ENCODE data around the gene CYP1A1. TPM values are rescaled to one million over a fixed set of nuclear protein-coding genes. Genes with fewer than 3 reads are reported as not detected.

Gene CYP1A1
- total and polyA plus RNA-seq, 12 donors = 0.11 to 2.2 (median 0.96) TPM; not detected in 9

DNA sequence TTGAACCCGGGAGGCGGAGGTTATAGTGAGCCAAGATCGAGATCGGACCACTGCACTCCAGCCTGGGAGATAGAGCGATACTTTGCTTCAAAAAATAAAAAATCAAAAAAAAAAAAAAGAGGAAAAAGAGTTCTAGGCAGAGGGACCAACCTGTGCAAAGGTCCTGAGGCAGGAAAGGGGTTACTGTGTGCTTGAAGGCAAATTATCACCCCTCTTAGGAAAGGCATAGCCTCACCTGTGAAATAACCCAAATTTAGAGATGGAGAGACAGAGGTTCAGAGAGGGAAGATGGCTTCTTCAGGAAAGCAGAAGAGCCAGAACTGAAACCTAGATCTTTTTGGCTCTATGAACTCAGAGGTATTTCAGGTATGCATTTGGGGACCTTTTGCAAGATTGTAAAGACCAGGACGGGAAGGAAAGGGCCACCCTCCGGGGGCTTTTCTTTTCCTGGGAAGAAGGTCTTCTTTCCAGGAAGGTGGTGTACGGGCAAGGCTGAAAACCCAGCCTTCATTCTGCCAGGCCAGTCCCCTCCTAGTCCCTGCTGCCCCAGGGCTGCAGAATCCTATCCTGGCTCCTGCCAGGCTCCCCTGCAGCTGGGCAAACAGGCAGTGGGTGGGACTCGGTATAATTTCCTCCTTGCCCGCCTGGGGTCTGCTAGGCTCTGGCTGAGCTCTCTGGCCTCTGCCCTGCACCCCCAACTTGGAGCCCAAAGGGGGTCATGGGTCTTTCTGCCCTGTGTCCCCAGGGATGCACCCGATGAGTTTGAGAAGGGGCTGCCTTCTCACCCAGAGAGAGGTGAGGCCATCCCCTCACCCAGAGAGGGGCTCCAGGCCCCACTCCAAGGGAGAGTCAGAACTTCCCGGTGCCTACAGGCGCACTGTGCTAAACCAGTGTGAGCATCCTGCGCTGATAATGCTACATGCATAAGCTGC is 42.1 kb upstream of the CYP1A1 start:
- H3K9me3 ChIP-seq (replicated peaks in 1 of 3) = no peaks in the 10 kb centered on the region
- no peak for DNase-seq
- H3K4me1 ChIP-seq (replicated peaks in 1 of 2) = no peaks in the 10 kb centered on the region
- H3K4me3 ChIP-seq = no peak overlapping the region
- H3K27me3 ChIP-seq = no peaks in the 10 kb centered on the region
- H3K27ac ChIP-seq = no peak overlapping the region
- intact Hi-C loops (cut with DNase I) = loop anchor here (2.0 to 10.0 kb wide), 3 partner anchors 133 to 383 kb away; no protein-coding TSS in a partner anchor
- 68 to 79% (median 76%) methylated on average over 9 to 14 of the region's 14 CpGs for WGBS, 4 donors
- no peaks in the 10 kb centered on the region for H3K36me3 ChIP-seq (replicated peaks in 1 of 2)
- TF ChIP-seq POLR2A (IDR thresholded peaks at IDR 0.05) = no peak
- TF ChIP-seq, protein P1, sequence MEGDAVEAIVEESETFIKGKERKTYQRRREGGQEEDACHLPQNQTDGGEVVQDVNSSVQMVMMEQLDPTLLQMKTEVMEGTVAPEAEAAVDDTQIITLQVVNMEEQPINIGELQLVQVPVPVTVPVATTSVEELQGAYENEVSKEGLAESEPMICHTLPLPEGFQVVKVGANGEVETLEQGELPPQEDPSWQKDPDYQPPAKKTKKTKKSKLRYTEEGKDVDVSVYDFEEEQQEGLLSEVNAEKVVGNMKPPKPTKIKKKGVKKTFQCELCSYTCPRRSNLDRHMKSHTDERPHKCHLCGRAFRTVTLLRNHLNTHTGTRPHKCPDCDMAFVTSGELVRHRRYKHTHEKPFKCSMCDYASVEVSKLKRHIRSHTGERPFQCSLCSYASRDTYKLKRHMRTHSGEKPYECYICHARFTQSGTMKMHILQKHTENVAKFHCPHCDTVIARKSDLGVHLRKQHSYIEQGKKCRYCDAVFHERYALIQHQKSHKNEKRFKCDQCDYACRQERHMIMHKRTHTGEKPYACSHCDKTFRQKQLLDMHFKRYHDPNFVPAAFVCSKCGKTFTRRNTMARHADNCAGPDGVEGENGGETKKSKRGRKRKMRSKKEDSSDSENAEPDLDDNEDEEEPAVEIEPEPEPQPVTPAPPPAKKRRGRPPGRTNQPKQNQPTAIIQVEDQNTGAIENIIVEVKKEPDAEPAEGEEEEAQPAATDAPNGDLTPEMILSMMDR (IDR thresholded peaks at IDR 0.05) = no peak

DNA sequence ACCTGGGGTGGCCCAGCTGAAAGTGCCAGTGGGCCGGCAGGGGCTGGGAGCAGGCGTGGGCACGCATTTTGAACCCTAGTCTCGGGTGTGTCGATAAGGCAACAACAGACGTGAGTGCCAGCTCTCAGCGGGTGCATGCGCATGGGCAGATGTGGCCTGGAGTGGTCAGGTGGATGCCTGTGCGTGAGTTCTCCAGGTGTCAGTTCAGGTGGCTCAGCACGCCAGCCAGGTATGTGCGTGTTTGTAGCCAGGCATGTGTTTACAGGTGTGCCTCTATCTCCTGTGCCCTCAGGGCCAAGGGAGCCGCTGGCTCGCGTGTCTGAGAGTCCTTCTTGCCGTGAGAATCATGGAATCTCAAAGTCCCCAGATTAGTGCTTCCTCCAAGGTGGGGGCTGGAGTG is 38.1 kb upstream of the CYP1A1 start:
- no peaks in the 10 kb centered on the region for H3K27me3 ChIP-seq

DNA sequence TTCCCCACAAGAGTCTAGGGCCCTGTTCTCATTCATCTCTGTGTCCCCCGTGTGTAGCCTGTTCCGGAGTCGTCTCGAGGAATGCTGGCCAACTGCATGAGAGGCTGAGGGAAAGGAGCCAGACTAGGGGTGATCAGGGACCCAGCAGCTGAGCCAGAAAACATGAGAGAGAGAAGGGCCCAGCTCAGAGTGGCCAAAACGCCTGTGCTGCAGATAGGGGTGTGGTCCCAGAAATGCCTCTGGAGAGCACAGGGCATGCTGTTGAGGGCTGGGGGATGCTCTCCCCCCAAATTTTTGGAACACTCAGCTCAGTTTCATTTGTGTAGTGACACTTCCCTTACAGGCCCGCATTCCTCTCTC is 37.4 kb upstream of the CYP1A1 start:
- Histone ChIP-seq H3K27ac (no peak overlapping the region), H3K36me3 (replicated peaks in 1 of 2) (no peaks in the 10 kb centered on the region), H3K9me3 (replicated peaks in 1 of 3) (no peaks in the 10 kb centered on the region), H3K4me3 (no peak overlapping the region), H3K27me3 (no peaks in the 10 kb centered on the region), H3K4me1 (replicated peaks in 1 of 2) (no peaks in the 10 kb centered on the region)
- TF ChIP-seq, protein P1 (IDR thresholded peaks at IDR 0.05) = no peak
- no peak for TF ChIP-seq POLR2A (IDR thresholded peaks at IDR 0.05)
- DNase-seq = no peak
- intact Hi-C loops (cut with DNase I) = loop anchor here in 1 of 2 donors (10.0 kb wide), 1 partner anchor 378 kb away; no protein-coding TSS in a partner anchor
- 29 to 44% (median 41%) methylated on average over 6 of the region's 6 CpGs for WGBS, 4 donors

More for the DNA sequence above, 38.1 kb upstream of the CYP1A1 start:
- Histone ChIP-seq H3K4me1 (replicated peaks in 1 of 2) (no peaks in the 10 kb centered on the region), H3K27ac (no peak overlapping the region), H3K36me3 (replicated peaks in 1 of 2) (no peaks in the 10 kb centered on the region), H3K4me3 (no peak overlapping the region), H3K9me3 (replicated peaks in 1 of 3) (no peaks in the 10 kb centered on the region)
- TF ChIP-seq, protein P1 (IDR thresholded peaks at IDR 0.05) = no peak
- no peak for TF ChIP-seq POLR2A (IDR thresholded peaks at IDR 0.05)
- WGBS, 4 donors = 73 to 100% (median 89%) methylated on average over 1 to 15 of the region's 15 CpGs
- no peak for DNase-seq
- intact Hi-C loops (cut with DNase I) = loop anchor here in 1 of 2 donors (10.0 kb wide), 1 partner anchor 379 kb away; no protein-coding TSS in a partner anchor

DNA sequence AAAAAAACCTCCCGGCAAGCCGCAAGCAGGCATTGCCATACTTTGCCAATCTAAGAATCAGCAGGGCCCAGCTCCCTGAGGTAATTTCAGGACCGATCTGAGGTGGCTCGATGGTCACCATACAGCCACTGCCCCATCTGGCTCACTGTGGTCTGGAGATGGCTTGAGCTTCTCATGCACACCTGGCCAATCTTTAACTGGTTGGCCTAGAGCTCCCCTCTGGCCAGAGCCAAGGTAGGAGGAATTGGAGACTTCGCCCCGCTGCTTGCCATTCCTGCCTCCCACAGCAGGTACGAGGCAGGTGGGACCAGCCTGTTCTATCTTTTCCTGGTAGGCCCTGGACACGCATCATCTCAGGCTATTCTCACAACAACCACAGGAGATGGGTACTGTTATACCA is 33.4 kb upstream of the CYP1A1 start:
- Histone ChIP-seq H3K27ac (no peak overlapping the region), H3K4me3 (no peak overlapping the region), H3K4me1 (replicated peaks in 1 of 2) (no peaks in the 10 kb centered on the region), H3K9me3 (replicated peaks in 1 of 3) (no peaks in the 10 kb centered on the region), H3K27me3 (no peaks in the 10 kb centered on the region), H3K36me3 (replicated peaks in 1 of 2) (no peaks in the 10 kb centered on the region)
- WGBS, 4 donors = 76 to 92% (median 90%) methylated on average over 8 of the region's 8 CpGs
- no peak for DNase-seq
- TF ChIP-seq, protein P1 (IDR thresholded peaks at IDR 0.05) = no peak
- no peak for TF ChIP-seq POLR2A (IDR thresholded peaks at IDR 0.05)
- intact Hi-C loops (cut with DNase I) = no loop called here

Data from adrenal gland (tissue), 12 donors.